Kidney (tissue), 14 donors: Measurements from ENCODE around the gene COL4A4. TPM values are rescaled to one million over a fixed set of nuclear protein-coding genes. Genes with fewer than 3 reads are reported as not detected.

Source experiments
- DNase-seq, 5 donors: peaks; one replicate each; pipeline ENCODE4 v3.0.0-alpha.2; 2013 to 2020
- FAIRE-seq: peaks from 2 replicates; lab custom pipeline; 2012; peaks lifted over from hg19 to GRCh38; lab: Jason Lieb, UNC
- H3K27ac ChIP-seq, 2 donors: one replicate each; pipeline ENCODE4 v1.7.0; 2013; ENCODE audit warnings: low read depth in 2 of 2, low read length in 2 of 2, inconsistent platforms in 1 of 2
- H3K27me3 ChIP-seq: one replicate; pipeline ENCODE4 v1.7.1; 2013; ENCODE audit warnings: low read length, inconsistent platforms; ENCODE audit not compliant: control insufficient read depth, insufficient read depth
- H3K36me3 ChIP-seq, 3 donors: one replicate each; pipeline versions ENCODE4 v1.7.0 to v1.7.1; 2013; ENCODE audit warnings: low read length in 3 of 3, control low read depth in 1 of 3, inconsistent platforms in 1 of 3; ENCODE audit not compliant: insufficient read depth in 3 of 3, control insufficient read depth in 2 of 3
- H3K4me1 ChIP-seq, 3 donors: one replicate each; pipeline versions ENCODE4 v1.7.0 to v1.7.1; 2013; ENCODE audit warnings: low read length in 3 of 3, inconsistent platforms in 1 of 3, low read depth in 1 of 3; ENCODE audit not compliant: control insufficient read depth in 2 of 3, insufficient read depth in 2 of 3
- H3K4me3 ChIP-seq, 3 donors: one replicate each; pipeline versions ENCODE4 v1.7.0 to v1.8.1; 2013; ENCODE audit warnings: low read length in 3 of 3, control low read depth in 1 of 3, inconsistent platforms in 1 of 3
- H3K9ac ChIP-seq, 3 donors: one replicate each; pipeline versions ENCODE4 v1.7.0 to v1.7.1; 2013; ENCODE audit warnings: low read length in 3 of 3, control low read depth in 1 of 3, inconsistent platforms in 1 of 3
- H3K9me3 ChIP-seq, 3 donors: one replicate each; pipeline versions ENCODE4 v1.7.0 to v1.7.1; 2013; ENCODE audit warnings: low read length in 3 of 3, control low read depth in 1 of 3, inconsistent platforms in 1 of 3; ENCODE audit not compliant: control insufficient read depth in 2 of 3, insufficient read depth in 1 of 3
- intact Hi-C: fragments of 100-400 bp; cut with DNase I; formaldehyde crosslinking; loops from one replicate; pipeline ENCODE4 v1.11.1; 2022
- polyA plus RNA-seq: library from polyadenylated mRNA; stranded (reverse); fragments of 350-450 nt; fragmentation: Illumina TruSeq; extraction: RNeasy Lipid Tissue Mini Kit (QIAGEN cat#74804); gene quantifications from one replicate; pipeline ENCODE4 v1.2.3, GENCODE V29; 2014; ENCODE audit warnings: low read depth, low replicate concordance; ENCODE audit not compliant: insufficient read depth
- total RNA-seq: library from RNA; stranded (reverse); fragmentation: NEBNext Ultra II Directional; extraction: Animal tissue kit (Norgen Biotek cat#: 25700); gene quantifications from one replicate; pipeline ENCODE4 v1.2.1, GENCODE V29; 2021
- TF ChIP-seq, protein P1 (sequence below): IDR thresholded peaks from 3 replicates; pipeline ENCODE4 v1.5.1; 2012; ENCODE audit warnings: mild to moderate bottlenecking, moderate library complexity, borderline replicate concordance; ENCODE audit not compliant: insufficient read depth; ENCODE audit errors: extremely low read depth
- donor health status: control.
- donor health status: control.
- donor health status: control.
- donor health status: control.
- donor health status: control.
- donor health status: DM: yes; HTN: yes; CAD: no.
- donor health status: Normal renal cell carcinoma (clear cell type).

Gene COL4A4
- total and polyA plus RNA-seq, 2 donors from 2014 or later = 7.2 to 53.3 TPM

DNA sequence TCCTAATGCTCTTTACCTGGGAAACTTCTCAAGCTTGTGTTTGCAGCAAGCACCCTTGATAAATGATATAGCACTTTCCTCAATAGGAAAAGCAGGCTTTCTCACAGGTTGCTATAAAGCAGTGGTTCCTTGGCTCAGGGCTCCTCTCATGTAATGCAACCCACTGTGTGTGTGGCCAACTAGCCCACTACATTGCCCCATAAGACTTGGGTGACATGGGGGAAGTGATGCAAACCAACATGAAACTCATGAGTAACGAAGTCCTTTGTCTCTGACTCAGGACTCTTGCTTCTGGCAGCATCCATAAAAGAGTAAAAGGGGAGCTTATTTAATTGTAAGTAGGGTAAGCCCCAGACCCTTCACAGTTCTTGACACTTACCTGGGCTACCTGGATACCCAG lies 106.9 kb downstream of the COL4A4 start:
- H3K36me3 ChIP-seq = peaks cover 0 to 22% (median 18%) of the 10 kb centered on the region in 3 donors
- H3K4me3 ChIP-seq = no peak overlapping the region
- H3K27ac ChIP-seq = no peak overlapping the region
- TF ChIP-seq, protein P1, sequence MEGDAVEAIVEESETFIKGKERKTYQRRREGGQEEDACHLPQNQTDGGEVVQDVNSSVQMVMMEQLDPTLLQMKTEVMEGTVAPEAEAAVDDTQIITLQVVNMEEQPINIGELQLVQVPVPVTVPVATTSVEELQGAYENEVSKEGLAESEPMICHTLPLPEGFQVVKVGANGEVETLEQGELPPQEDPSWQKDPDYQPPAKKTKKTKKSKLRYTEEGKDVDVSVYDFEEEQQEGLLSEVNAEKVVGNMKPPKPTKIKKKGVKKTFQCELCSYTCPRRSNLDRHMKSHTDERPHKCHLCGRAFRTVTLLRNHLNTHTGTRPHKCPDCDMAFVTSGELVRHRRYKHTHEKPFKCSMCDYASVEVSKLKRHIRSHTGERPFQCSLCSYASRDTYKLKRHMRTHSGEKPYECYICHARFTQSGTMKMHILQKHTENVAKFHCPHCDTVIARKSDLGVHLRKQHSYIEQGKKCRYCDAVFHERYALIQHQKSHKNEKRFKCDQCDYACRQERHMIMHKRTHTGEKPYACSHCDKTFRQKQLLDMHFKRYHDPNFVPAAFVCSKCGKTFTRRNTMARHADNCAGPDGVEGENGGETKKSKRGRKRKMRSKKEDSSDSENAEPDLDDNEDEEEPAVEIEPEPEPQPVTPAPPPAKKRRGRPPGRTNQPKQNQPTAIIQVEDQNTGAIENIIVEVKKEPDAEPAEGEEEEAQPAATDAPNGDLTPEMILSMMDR = no peak
- no peak overlapping the region for H3K9ac ChIP-seq
- FAIRE-seq = no peak
- no peaks in the 10 kb centered on the region for H3K27me3 ChIP-seq
- DNase-seq = no peak
- no peaks in the 10 kb centered on the region for H3K4me1 ChIP-seq
- H3K9me3 ChIP-seq = no peaks in the 10 kb centered on the region
- intact Hi-C loops = no loop called here

DNA sequence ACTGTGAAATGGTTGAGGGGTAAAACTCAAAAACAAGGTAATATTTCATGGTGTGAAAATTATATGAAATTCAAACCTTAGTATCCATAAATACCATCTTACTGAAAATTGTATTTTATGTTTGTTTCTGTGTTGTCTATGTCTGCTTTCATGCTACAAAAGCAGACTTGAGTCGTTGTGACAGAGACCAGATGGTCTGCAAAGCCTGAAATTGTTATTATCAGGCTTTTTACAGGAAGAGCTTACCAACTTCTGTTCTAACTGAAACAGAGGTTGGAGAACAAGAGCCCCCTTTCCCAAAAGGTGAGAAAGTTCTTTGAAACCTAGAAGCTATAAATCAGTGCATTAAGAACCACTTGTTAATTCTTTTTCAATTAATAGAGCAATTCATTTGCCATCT lies 110.0 kb downstream of the COL4A4 start:
- H3K27ac ChIP-seq = no peak overlapping the region
- no peaks in the 10 kb centered on the region for H3K27me3 ChIP-seq
- DNase-seq (peak in 1 of 5 donors; percentile 34), FAIRE-seq (no peak)
- intact Hi-C loops = no loop called here
- H3K9me3 ChIP-seq = no peaks in the 10 kb centered on the region
- TF ChIP-seq, protein P1 = no peak
- H3K4me1 ChIP-seq = no peaks in the 10 kb centered on the region
- H3K9ac ChIP-seq = no peak overlapping the region
- no peak overlapping the region for H3K4me3 ChIP-seq
- peaks cover 0 to 31% (median 24%) of the 10 kb centered on the region in 3 donors for H3K36me3 ChIP-seq

DNA sequence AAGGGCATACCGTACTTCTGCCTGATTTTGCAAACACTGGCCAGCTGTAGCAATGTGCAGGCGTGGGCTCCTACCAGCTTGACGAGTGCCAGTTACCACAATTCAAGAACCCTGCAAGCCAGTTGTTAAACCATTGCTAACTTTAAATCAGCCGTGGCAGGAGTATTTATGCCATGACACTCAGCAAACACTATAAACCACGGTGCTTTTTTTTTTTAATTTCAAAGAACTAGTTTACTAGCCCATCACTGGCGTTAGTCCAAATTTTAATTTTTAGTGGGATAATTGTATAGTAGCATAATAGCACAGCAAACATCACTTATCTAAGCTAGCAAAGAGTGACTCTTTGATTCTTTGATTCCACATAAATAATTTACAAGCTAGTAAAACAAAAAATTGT lies 111.1 kb downstream of the COL4A4 start:
- TF ChIP-seq, protein P1 = no peak

DNA sequence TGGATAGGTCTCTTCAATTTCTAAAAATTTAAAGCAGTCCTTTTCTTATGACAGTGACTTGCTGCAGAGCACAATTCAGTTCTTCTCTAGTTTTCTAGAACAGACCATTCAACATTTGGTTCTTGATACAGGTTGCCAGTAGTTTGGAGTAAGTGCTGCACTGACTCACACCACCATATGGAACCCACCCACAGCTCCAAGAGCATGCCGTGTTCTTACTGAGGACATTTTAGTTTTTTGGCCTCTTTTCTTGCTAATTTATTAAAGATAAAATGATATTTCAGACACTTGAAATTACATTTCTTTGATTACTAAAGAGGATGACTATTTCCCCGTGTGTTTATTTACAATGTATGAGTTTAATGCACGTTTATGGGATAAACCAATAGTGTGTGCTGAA lies 120.0 kb downstream of the COL4A4 start:
- no peak for FAIRE-seq

More for the DNA sequence above, 111.1 kb downstream of the COL4A4 start:
- no peaks in the 10 kb centered on the region for H3K27me3 ChIP-seq
- H3K9me3 ChIP-seq = no peaks in the 10 kb centered on the region
- no peak overlapping the region for H3K9ac ChIP-seq
- intact Hi-C loops = no loop called here
- H3K4me1 ChIP-seq = no peaks in the 10 kb centered on the region
- peaks cover 0 to 33% (median 24%) of the 10 kb centered on the region in 3 donors for H3K36me3 ChIP-seq
- H3K27ac ChIP-seq = no peak overlapping the region
- DNase-seq (no peak), FAIRE-seq (no peak)
- no peak overlapping the region for H3K4me3 ChIP-seq

More for the DNA sequence above, 120.0 kb downstream of the COL4A4 start:
- Histone ChIP-seq H3K27me3 (no peaks in the 10 kb centered on the region), H3K4me1 (no peaks in the 10 kb centered on the region), H3K4me3 (no peak overlapping the region), H3K9ac (no peak overlapping the region), H3K27ac (no peak overlapping the region), H3K9me3 (no peaks in the 10 kb centered on the region), H3K36me3 (peaks cover 0 to 15% (median 6%) of the 10 kb centered on the region in 3 donors)
- TF ChIP-seq, protein P1 = no peak
- intact Hi-C loops = no loop called here
- no peak for DNase-seq
